ENCODE data around the gene PDE6C. TPM values are rescaled to one million over a fixed set of nuclear protein-coding genes. Genes with fewer than 3 reads are reported as not detected.
A peak's percentile ranks its signal among the peaks of the same experiment; 100 is the strongest.

The PDE6C gene
- total RNA-seq, 2 donors from 2014 or later: not detected

- Histone ChIP-seq H3K9me3 (peaks cover 0 to 5% (median 0%) of the 10 kb centered on the region in 3 donors), H3K4me3 (no peak overlapping the region), H3K27me3 (no peaks in the 10 kb centered on the region), H3K36me3 (replicated peaks in 1 of 2; ENCODE audit: insufficient read depth in 1 of 2, low read depth in 2 of 2) (no peaks in the 10 kb centered on the region), H3K4me1 (peaks cover 17% of the 10 kb centered on the region), H3K27ac (no peak overlapping the region)
- TF ChIP-seq, protein P1, sequence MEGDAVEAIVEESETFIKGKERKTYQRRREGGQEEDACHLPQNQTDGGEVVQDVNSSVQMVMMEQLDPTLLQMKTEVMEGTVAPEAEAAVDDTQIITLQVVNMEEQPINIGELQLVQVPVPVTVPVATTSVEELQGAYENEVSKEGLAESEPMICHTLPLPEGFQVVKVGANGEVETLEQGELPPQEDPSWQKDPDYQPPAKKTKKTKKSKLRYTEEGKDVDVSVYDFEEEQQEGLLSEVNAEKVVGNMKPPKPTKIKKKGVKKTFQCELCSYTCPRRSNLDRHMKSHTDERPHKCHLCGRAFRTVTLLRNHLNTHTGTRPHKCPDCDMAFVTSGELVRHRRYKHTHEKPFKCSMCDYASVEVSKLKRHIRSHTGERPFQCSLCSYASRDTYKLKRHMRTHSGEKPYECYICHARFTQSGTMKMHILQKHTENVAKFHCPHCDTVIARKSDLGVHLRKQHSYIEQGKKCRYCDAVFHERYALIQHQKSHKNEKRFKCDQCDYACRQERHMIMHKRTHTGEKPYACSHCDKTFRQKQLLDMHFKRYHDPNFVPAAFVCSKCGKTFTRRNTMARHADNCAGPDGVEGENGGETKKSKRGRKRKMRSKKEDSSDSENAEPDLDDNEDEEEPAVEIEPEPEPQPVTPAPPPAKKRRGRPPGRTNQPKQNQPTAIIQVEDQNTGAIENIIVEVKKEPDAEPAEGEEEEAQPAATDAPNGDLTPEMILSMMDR (IDR thresholded peaks at IDR 0.05): no peak
- no peak for TF ChIP-seq POLR2A (IDR thresholded peaks at IDR 0.05)
- ATAC-seq (no peak), DNase-seq (no peak)
- intact Hi-C loops (cut with DNase I): no loop called here
- WGBS, 2 donors: 59 to 61% methylated on average over 3 of the region's 3 CpGs
Measured at GRCh38 chr10:93576888-93577287, 35.4 kb upstream of the PDE6C start.

GRCh38 chr10:93577565-93577964 lies 34.8 kb upstream of the PDE6C start:
- Histone ChIP-seq H3K9me3 (peaks cover 0 to 5% (median 0%) of the 10 kb centered on the region in 3 donors), H3K36me3 (replicated peaks in 1 of 2; ENCODE audit: insufficient read depth in 1 of 2, low read depth in 2 of 2) (no peaks in the 10 kb centered on the region), H3K4me3 (no peak overlapping the region), H3K27me3 (no peaks in the 10 kb centered on the region), H3K4me1 (peaks cover 11% of the 10 kb centered on the region), H3K27ac (no peak overlapping the region)
- ATAC-seq (no peak), DNase-seq (no peak)
- TF ChIP-seq POLR2A (IDR thresholded peaks at IDR 0.05): no peak
- TF ChIP-seq, protein P1 (IDR thresholded peaks at IDR 0.05): no peak
- WGBS, 2 donors: 88 to 91% methylated on average over 3 of the region's 3 CpGs
- intact Hi-C loops (cut with DNase I): no loop called here

GRCh38 chr10:93579089-93579488 lies 33.2 kb upstream of the PDE6C start:
- H3K27ac ChIP-seq: no peak overlapping the region

DNA sequence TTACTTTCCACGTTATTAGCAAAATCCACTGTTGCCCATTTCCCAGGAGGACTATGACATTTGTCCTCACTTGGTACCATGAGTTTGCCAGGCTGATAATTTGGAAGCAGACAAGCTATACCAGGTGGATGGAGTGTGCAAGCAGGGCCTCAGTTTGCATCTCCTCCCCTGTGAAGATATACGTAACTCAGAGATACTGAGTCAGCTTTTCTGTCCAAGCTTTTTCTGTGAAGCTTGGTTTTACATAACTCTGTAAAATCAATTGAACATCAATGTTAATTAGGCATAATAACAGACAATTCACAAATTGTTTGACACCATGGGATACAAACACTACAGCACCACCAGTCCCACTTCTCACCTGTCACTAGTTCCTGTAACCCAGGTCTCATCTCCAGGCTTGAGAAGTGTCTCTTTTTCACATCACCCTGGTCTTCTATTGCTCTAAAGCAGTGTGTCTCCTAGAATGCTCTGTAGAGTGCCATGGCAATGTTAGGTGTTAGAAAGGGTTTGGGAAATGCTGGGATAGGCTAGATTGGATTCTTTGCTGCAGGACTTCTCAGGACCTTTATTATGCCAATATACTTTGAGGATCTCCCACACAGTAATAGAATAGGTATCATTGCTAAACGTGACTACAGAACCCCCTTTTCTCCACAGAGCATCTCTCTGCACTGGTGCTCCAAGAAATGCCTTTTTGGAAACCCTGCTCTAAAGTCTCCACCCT lies 32.2 kb upstream of the PDE6C start:
- Histone ChIP-seq H3K27ac (no peak overlapping the region), H3K36me3 (replicated peaks in 1 of 2; ENCODE audit: insufficient read depth in 1 of 2, low read depth in 2 of 2) (no peaks in the 10 kb centered on the region), H3K4me3 (no peak overlapping the region), H3K27me3 (no peaks in the 10 kb centered on the region), H3K9me3 (peaks cover 0 to 5% (median 0%) of the 10 kb centered on the region in 3 donors), H3K4me1 (no peaks in the 10 kb centered on the region)
- TF ChIP-seq, protein P1 (IDR thresholded peaks at IDR 0.05): no peak
- no peak for TF ChIP-seq POLR2A (IDR thresholded peaks at IDR 0.05)
- ATAC-seq (no peak), DNase-seq (no peak)
- intact Hi-C loops (cut with DNase I): no loop called here
- 65 to 71% methylated on average over 3 of the region's 3 CpGs for WGBS, 2 donors

More at GRCh38 chr10:93579089-93579488, 33.2 kb upstream of the PDE6C start:
- TF ChIP-seq POLR2A (IDR thresholded peaks at IDR 0.05): no peak
- TF ChIP-seq, protein P1 (IDR thresholded peaks at IDR 0.05): no peak
- WGBS, 2 donors: 46 to 56% methylated on average over 7 of the region's 7 CpGs
- peaks cover 0 to 5% (median 0%) of the 10 kb centered on the region in 3 donors for H3K9me3 ChIP-seq
- no peaks in the 10 kb centered on the region for H3K27me3 ChIP-seq
- H3K4me1 ChIP-seq: peaks cover 4% of the 10 kb centered on the region
- ATAC-seq (peak; percentile 38), DNase-seq (no peak)
- intact Hi-C loops (cut with DNase I): no loop called here
- H3K4me3 ChIP-seq: no peak overlapping the region
- H3K36me3 ChIP-seq (replicated peaks in 1 of 2; ENCODE audit: insufficient read depth in 1 of 2, low read depth in 2 of 2): no peaks in the 10 kb centered on the region

DNA sequence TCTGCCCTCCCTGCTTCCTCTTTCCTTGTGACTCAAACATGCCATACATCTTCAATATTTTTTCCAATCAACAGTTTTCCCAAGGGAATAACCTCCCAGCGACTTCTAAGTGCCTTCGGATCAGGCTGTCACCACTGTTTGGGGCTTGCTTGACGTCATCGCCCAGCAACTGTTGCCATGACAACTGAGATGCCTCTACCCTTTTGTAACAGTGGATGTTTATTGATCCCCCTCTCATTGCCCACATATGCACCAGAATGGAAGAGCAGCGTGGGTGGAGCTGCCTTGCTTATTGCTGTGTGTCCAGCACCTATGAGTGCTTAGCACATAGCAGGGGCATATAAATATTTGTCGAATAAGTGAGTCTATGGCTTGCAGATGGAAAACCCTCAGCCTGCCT lies 31.5 kb upstream of the PDE6C start:
- ATAC-seq (no peak), DNase-seq (no peak)
- Histone ChIP-seq H3K4me3 (no peak overlapping the region), H3K4me1 (no peaks in the 10 kb centered on the region), H3K9me3 (peaks cover 0 to 5% (median 0%) of the 10 kb centered on the region in 3 donors), H3K36me3 (replicated peaks in 1 of 2; ENCODE audit: insufficient read depth in 1 of 2, low read depth in 2 of 2) (no peaks in the 10 kb centered on the region), H3K27me3 (no peaks in the 10 kb centered on the region), H3K27ac (no peak overlapping the region)
- intact Hi-C loops (cut with DNase I): no loop called here
- TF ChIP-seq POLR2A (IDR thresholded peaks at IDR 0.05): no peak
- WGBS, 2 donors: 25 to 39% methylated on average over 6 of the region's 6 CpGs

Data from body of pancreas (tissue), 4 donors.